GDM1 (cell line): ENCODE measurements around the gene CNIH2.
"Not testable (repeated sequence)": the region's sequence is repeated elsewhere in the genome, so short reads cannot be mapped to it uniquely, and the experiment has no call there.

ENCODE experiments used
- DNase-seq: peaks from one replicate; lab custom pipeline; 2025; lab: John Stamatoyannopoulos, UW

The CNIH2 gene

GRCh38 chr11:66277064-66277463 lies 911 bp upstream of the CNIH2 start:
- not testable (repeated sequence) for DNase-seq

- DNase-seq, result no peak
Observed at GRCh38 chr11:66278363-66279091, 552 bp downstream of the CNIH2 start.

DNA sequence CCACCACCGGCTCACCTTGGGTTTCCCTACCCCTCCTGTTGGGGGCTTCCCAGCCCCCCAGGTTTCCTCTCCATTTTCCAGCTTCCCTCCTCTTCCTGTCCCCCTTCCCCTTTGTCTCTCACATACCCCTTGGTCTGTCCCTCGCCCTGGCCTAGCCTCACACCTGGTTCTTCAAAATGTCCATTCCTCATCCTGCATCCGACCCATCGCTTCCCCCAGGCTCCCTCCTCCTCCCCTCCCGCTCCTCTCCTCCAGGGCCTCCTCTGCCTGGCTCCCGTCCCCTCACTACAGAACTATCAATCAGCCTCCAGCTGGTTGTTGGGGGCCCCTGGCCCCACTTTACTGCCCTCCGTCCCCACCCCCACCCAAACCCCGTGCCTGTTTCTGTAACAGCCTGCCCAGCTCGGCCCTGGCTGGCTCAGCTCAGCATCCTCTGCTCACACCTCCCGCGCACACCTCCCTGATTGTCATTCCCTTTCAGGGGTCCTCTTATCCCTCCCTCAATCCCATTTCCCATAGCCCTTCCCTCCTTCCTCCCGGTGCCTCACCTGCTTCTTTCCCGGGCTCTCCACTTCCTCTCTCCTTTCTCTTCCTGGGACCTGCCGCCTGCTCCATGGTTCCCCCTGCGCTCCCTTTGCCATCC lies 1.2 kb downstream of the CNIH2 start:
- no peak for DNase-seq

DNA sequence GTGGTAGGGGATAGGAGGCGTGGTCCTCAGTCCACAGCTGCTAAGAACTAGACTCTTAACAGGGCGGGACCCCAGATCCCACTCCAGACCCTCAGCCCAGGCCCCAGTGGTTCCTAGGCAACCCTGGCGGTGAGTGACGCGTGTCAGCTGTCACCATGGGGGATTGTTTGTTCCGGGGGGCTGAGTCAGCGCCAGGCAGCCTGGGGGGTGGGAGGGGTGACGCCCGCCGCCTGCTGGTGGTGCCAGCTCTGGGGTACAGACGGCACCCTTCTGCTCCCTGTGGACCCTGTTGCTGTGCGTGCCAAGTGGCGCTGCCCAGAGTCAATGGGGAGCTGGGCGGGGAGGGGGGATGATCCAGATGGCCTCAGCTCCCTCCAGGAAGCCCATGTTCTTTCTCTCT lies 2.5 kb downstream of the CNIH2 start:
- no peak for DNase-seq

GRCh38 chr11:66281001-66281400 lies 3.0 kb downstream of the CNIH2 start:
- DNase-seq, result no peak

DNA sequence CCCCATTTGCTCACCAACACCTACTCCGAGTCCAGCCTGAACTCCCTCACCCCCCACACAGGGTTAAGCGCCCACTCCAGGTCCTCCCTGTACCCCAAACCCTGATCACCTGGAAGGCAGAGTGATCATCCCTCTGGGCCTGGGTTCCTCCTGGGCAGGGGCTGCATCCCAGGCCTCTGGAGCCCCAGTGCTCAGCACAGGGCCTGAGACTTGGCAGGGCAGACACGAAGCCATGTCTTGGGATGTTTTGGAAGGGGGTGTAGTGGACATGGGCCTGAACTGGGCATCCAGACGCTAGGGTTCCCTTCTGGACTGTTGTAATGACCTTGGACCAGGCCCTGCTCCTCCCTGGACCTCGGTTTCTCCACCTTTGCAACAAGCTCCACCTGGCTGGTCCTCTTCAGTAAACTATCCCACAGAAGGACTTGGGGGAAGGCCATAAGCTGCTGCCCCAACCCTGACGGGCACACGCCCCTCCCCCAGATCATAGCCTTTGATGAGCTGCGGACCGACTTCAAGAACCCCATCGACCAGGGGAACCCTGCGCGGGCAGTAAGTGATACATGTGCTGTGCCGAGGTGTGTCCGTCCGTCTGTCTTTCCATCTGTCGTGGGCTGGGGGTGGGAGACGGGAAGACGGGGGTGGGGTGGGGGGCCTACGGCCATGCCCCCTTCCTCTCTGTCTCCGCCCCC lies 3.9 kb downstream of the CNIH2 start:
- DNase-seq, result no peak

- peak; percentile 97 for DNase-seq
Observed at GRCh38 chr11:66282468-66283455, 4.8 kb downstream of the CNIH2 start.

DNA sequence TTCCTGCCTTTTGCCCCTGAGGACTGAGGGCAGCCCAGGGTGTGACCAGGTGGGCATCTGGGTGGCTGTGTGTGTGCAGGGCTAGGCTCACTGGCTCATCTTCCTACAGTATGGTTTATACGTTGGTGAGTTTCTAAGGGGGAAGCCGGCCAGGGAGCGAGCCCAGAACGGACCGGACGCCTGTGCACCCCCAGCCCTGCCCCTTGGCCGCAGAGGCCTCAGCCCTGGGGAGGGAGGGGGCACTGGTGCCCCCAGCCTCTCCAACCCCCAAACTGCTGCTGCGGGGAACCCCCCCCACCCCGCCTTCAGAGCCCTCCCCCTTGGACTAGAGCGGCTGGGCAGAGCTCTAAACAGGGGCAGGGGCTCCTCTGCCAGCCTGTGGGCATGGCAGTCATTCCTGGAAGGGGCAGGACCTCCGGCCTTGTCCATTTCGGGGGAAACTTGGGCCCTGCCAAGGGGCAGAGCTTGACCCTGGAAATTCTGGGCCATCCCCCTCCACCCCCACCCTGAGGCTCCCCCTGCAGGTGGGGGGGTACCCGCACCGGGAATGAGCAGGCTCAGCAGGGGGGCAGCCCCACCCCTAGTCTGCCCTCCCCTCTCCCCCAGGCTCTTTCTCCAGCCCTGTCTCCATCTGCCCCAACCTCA lies 5.6 kb downstream of the CNIH2 start:
- no peak for DNase-seq

DNA sequence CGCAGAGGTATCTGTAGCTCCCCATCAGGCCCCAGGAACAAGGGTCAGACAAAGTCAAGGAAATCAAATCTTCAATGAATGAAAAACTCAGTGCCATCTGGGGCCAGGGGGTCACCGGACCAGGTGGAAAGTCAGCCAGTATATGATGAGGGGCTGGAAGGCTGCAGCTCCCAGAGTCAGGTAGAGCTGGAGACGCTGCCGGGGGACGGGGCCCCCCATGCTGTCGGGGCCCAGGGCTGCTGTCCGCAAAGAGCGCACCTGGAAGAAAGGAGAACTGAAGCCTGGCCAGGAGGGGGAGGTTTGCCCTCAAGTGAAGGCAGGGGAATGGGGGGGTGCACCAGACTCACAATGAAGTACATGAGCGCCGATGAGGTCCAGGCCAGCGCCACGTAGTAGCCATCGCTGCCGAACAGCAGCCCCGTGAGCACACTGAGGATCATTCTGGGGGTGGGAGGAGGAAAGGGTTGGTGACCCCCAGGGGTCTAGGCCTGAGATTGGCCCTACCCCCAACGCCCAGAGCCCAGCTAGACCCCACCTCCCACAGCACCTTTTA lies 6.6 kb downstream of the CNIH2 start:
- DNase-seq, result no peak

- no peak for DNase-seq
Observed at GRCh38 chr11:66285250-66285947, 7.4 kb downstream of the CNIH2 start.

DNA sequence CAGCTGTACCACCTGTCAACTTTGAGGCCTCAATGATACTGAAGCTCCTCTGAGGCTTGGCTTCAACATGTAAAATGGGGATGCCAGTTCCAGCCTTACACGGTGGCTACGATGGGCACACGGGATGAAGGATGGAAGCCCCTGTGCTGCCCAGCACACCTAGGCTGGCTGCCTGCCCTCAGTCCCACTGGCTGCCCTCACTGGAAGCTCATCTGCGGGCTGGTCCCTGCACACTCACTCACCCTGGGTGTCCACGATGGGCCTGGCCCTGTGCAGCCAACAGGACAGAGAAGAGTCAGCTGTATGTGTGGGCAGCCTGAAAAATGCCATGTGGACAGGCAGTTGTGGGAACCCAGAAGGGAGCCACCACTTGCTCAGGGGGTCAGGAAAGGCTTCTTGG lies 8.7 kb downstream of the CNIH2 start:
- DNase-seq, result no peak

DNA sequence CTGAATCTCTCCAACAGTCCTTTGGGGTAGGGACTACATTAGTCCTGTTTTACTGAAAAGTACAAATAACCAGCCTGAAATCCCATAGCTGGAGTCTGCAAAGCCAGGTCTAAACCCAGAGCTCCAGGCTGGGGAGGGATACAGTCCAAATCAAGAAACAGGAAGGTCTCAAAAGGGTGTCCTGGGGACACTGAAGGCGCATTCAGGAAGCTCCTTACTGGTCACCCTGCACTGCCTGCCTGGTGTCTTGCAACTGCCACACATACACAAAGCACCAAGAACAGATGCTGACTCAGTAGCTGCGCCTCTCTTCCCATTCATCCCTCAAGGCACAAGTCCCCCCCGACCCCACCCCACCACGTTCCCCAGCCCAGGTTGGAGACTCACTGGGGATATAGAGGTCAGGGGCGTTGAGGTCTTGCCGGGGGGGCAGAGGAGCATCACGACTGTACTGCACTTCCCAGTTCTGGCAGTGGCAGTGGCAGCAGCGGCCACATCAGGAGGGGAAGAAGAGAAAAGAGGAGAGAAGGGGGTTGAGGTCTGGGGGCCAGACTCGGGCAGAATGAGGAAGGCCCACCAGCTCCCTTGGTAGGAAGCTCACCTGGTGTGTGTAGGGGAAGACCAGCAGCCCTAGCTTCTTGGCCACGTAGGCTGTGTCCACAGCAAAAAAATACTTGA lies 9.4 kb downstream of the CNIH2 start:
- no peak for DNase-seq

- no peak for DNase-seq
Observed at GRCh38 chr11:66287889-66288670, 10.1 kb downstream of the CNIH2 start.

DNA sequence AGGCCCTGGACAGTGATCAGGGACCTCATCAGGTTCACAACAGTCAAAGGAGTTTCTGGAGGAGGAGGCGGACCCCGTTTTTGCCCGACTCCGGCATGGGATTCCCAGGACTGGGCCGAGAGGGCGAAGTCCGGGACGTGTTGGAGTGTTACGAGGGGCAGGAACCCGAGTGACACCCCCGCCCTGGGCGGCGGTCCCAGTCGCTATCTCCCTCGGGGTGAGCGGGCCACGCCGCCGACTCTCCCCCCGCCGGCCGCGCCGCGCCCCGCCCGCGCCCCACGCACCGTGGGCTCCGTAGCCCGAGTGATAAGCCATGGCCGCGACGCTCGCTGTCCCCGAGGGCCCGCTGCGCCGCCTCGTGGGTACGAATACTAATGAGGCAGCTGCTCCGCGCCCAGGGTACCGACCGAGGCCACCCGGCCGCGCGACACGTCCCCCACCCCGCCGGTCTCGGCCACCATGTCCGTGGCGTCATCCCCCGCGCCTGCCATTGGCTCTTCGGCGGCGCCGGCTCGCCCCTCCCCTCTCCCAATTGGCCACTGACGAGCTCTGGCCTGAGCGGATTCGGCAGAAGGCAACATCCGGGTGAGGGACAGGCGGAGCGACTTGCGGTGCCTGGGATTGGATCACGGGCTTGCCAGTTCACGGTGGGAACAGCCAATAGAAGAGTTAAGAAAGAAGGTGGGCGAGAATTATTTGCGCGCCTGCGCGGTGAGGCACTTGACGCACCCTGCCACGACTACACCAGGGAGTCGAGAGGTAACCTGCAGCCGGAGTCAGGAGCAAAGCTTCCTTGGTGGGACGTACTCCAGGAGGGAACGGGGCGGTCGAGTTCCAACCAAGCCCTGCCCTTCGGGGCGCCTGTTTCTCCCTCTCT lies 10.9 kb downstream of the CNIH2 start, which contains the start of gene YIF1A:
Gene YIF1A (minus strand): TSS at position 473 of the 877 bp plus-strand sequence. CDS start 158 bp downstream, at position 315.
- peak; percentile 98 for DNase-seq

DNA sequence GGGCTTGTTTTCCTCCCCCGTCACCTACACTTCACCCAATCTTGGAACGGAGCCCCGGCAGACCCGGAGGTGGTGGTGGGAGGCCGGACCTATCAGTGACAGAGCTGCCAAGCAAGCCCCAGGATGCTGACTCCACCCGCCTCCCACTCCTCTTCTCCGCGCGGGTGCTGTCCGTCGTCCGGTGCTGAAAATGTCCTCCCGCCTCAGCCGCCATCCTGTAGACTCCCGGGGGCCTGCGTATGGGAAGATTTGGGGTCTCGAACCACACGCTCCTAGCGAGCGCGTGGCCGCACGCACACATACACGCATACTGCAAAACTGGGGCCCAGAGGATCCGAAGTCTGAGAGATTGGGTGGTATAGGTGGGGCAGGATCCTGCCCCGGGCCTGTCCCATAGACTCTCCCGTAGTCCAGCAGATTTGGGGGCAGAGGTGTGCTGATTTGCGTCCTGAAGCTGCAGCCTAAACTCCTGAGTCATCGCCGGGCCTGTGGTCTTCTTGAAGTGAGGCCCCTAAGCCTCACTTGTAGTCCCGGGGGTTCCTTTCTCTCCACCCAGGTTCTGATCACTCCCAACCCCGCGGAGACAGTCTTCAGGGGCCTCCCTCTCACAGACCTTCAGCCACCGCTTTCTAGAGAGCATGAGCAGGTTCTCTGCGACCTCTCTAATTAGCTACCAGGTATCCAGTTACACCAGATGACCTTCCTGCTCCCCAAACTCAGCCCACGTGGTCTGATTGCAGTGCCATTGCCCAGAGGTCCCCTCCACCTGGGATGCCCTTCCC lies 11.8 kb downstream of the CNIH2 start:
- DNase-seq, result peak; percentile 66

DNA sequence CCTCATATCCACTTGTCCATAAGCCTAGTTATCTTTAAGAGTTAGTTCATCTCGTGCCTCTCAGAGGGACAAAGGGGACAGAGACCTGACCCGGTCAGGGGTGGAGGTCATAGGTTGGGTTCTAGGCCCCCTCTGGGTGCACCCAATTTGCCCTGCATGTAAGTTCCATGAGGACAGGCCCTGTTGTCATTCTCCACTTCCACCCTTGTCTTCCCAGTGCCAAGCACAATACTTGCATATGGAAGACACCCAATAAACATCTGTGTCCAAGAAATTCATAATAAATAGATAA lies 12.3 kb downstream of the CNIH2 start:
- DNase-seq, result no peak

GRCh38 chr11:66291303-66291705 lies 13.3 kb downstream of the CNIH2 start:
- DNase-seq, result no peak
